NB4 (cell line): ENCODE data around the gene ACSBG1.

ENCODE experiments used
- CTCF ChIP-seq: IDR thresholded peaks from one replicate; pipeline ENCODE4 v1.5.1; 2012; ENCODE audit warnings: low read depth, low read length
- MAX ChIP-seq: IDR thresholded peaks from 2 replicates; pipeline ENCODE4 v1.6.1; 2011; ENCODE audit warnings: low read depth, low read length
- MYC ChIP-seq: IDR thresholded peaks from 2 replicates; pipeline ENCODE4 v1.6.1; 2011; ENCODE audit warnings: low read depth, low read length
- POLR2A ChIP-seq: IDR thresholded peaks from 2 replicates; pipeline ENCODE4 v1.6.1; 2011; ENCODE audit warnings: mild to moderate bottlenecking; ENCODE audit not compliant: insufficient read length; ENCODE audit errors: extremely low read depth

GRCh38 chr15:78255421-78256043, 21.2 kb upstream of the ACSBG1 start:
- TF ChIP-seq CTCF (no peak), MAX (no peak), POLR2A (no peak), MYC (no peak)
